PC-9 (cell line): ENCODE results near the gene FAM184A. TPM values are rescaled to one million over a fixed set of nuclear protein-coding genes. Genes with fewer than 3 reads are reported as not detected.

Source experiments
- BruUV-seq: library from RNA; stranded (reverse); fragments of 400-500 nt; replicated peaks from 2 replicates; lab custom pipeline; 2021; lab: Mats Ljungman, UMichigan
- CTCF ChIA-PET: fragments of 300-600 bp; sonication (Branson Sonifier 250); formaldehyde crosslinking; loops from one replicate; lab custom pipeline; 2022; ENCODE audit warnings: antibody characterized with exemption; lab: Charles Lee
- POLR2A ChIA-PET: fragments of 300-600 bp; sonication (Branson Sonifier 250); formaldehyde crosslinking; loops from one replicate; lab custom pipeline; 2022; ENCODE audit warnings: antibody characterized with exemption; ENCODE audit not compliant: unreplicated experiment; lab: Charles Lee
- DNase-seq, 2 experiments: peaks; one replicate each; pipeline versions ENCODE4 v3.0.0 to v3.0.0-alpha.2; 2015 to 2022; ENCODE audit warnings: mixed read lengths in 1 of 2
- H2AFZ ChIP-seq: fragments of 200-600 bp; sonication (generic); 2 replicates; pipeline ENCODE4 v1.8.1; 2017; ENCODE audit warnings: antibody characterized with exemption
- H3F3A ChIP-seq: fragments of 200-600 bp; sonication (generic); 2 replicates; pipeline ENCODE4 v1.8.1; 2017; ENCODE audit warnings: antibody characterized with exemption, mild to moderate bottlenecking, low read depth; ENCODE audit not compliant: insufficient read depth
- H3K27ac ChIP-seq: fragments of 200-600 bp; sonication (generic); 2 replicates; pipeline ENCODE4 v1.6.1; 2016; ENCODE audit warnings: mixed run types
- H3K27me3 ChIP-seq: fragments of 200-600 bp; sonication (generic); 2 replicates; pipeline ENCODE4 v1.6.1; 2016; ENCODE audit warnings: low read depth, mixed run types; ENCODE audit not compliant: insufficient read depth
- H3K36me3 ChIP-seq: fragments of 200-600 bp; sonication (generic); 2 replicates; pipeline ENCODE4 v1.6.1; 2016; ENCODE audit warnings: low read depth, mixed run types
- H3K4me1 ChIP-seq: fragments of 200-600 bp; sonication (generic); replicated peaks from 2 replicates; pipeline ENCODE4 v1.6.1; 2016; ENCODE audit warnings: mixed run types; ENCODE audit not compliant: insufficient read depth
- H3K4me2 ChIP-seq: fragments of 200-600 bp; sonication (generic); 2 replicates; pipeline ENCODE4 v1.6.1; 2017; ENCODE audit warnings: mixed run types
- H3K4me3 ChIP-seq: fragments of 200-600 bp; sonication (generic); 2 replicates; pipeline ENCODE4 v1.6.1; 2016; ENCODE audit warnings: mixed run types
- H3K79me2 ChIP-seq: fragments of 200-600 bp; sonication (generic); 2 replicates; pipeline ENCODE4 v1.6.1; 2017; ENCODE audit warnings: low read depth, mixed run types
- H3K9me2 ChIP-seq: fragments of 200-600 bp; sonication (generic); 2 replicates; pipeline ENCODE4 v1.8.1; 2017; ENCODE audit warnings: mild to moderate bottlenecking; ENCODE audit not compliant: insufficient read depth
- H3K9me3 ChIP-seq: fragments of 200-600 bp; sonication (generic); 2 replicates; pipeline ENCODE4 v1.8.1; 2016; ENCODE audit warnings: low read depth; ENCODE audit not compliant: insufficient read depth
- H4K20me1 ChIP-seq: fragments of 200-600 bp; sonication (generic); 2 replicates; pipeline ENCODE4 v1.8.1; 2017; ENCODE audit not compliant: insufficient read depth
- CTCF ChIP-seq: fragments of 200-600 bp; sonication (generic); conservative IDR thresholded peaks from 2 replicates; pipeline ENCODE4 v1.6.1; 2017; ENCODE audit warnings: mixed run types, antibody characterized with exemption, mild to moderate bottlenecking, moderate library complexity
- EZH2 ChIP-seq: fragments of 200-600 bp; sonication (generic); IDR thresholded peaks from 2 replicates; pipeline ENCODE4 v1.8.0; 2017; ENCODE audit warnings: antibody characterized with exemption, low read depth
- intact Hi-C: fragments of 100-400 bp; cut with micrococcal nuclease; formaldehyde crosslinking; loops from one replicate; pipeline ENCODE4 v1.10.0; 2022; ENCODE audit not compliant: unreplicated experiment
- total RNA-seq: library from RNA; stranded (reverse); gene quantifications from 2 replicates; pipeline ENCODE4 v1.2.3, GENCODE V29; 2021

The FAM184A gene
- total RNA-seq, 1 experiment from 2014 or later = 0.85 TPM

- intact Hi-C loops = no loop called here
- Histone ChIP-seq H3K9me2 (no peaks in the 10 kb centered on the region), H4K20me1 (no peaks in the 10 kb centered on the region), H3K9me3 (no peaks in the 10 kb centered on the region), H3K27ac (no peak overlapping the region), H3K4me1 (peaks cover 6% of the 10 kb centered on the region), H3F3A (no peaks in the 10 kb centered on the region), H3K36me3 (no peaks in the 10 kb centered on the region), H3K4me3 (no peak overlapping the region), H3K79me2 (no peaks in the 10 kb centered on the region), H3K27me3 (no peaks in the 10 kb centered on the region), H2AFZ (no peak overlapping the region), H3K4me2 (no peak overlapping the region)
- POLR2A ChIA-PET = no interaction called here
- TF ChIP-seq EZH2 (no peak), CTCF (no peak)
- BruUV-seq = no TSS peak
- CTCF ChIA-PET = interaction anchor here (0.7 kb wide), 1 partner anchor 1309 kb away, joined by 3 read pairs; no protein-coding TSS in a partner anchor
- DNase-seq = no peak
Observed at GRCh38 chr6:118967239-118967638, 111.2 kb downstream of the FAM184A start.

DNA sequence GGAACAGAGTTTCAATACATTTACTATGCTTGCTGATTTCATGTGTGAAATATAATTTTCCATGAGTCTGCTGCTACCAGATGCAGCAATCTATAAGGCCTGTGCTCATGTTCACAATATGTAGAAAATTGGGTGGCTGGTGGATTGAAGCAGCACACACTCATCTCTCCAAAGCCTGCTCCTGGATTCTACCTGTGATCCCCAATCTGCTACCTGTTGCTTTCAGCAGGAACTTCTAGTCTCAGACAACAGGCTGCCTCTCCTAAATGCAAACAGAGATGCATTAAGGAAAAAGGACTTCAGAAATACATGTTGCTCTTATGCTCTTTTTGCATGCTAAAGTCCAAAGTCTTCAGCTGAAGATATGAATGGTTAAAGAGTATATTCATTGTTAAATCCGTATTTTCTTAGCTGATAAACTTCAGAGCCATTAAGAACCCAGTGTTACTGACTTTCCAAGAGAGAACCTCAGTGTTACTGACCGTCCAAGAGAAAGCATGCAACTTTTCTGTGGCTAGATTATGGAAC lies 112.6 kb downstream of the FAM184A start:
- no peaks in the 10 kb centered on the region for H4K20me1 ChIP-seq
- ChIA-PET POLR2A (no interaction called here), CTCF (no interaction called here)
- DNase-seq = no peak
- TF ChIP-seq EZH2 = no peak
- TF ChIP-seq CTCF = no peak
- peaks cover 15% of the 10 kb centered on the region for H3K4me1 ChIP-seq
- no peaks in the 10 kb centered on the region for H3K9me2 ChIP-seq
- H3K4me2 ChIP-seq = no peak overlapping the region
- intact Hi-C loops = no loop called here
- no peaks in the 10 kb centered on the region for H3F3A ChIP-seq
- H3K79me2 ChIP-seq = no peaks in the 10 kb centered on the region
- no peaks in the 10 kb centered on the region for H3K36me3 ChIP-seq
- no peak overlapping the region for H3K4me3 ChIP-seq
- no TSS peak for BruUV-seq
- no peaks in the 10 kb centered on the region for H3K9me3 ChIP-seq
- no peak overlapping the region for H3K27ac ChIP-seq
- H2AFZ ChIP-seq = no peak overlapping the region
- no peaks in the 10 kb centered on the region for H3K27me3 ChIP-seq

GRCh38 chr6:118965371-118965770 lies 113.1 kb downstream of the FAM184A start:
- H3K9me3 ChIP-seq = no peaks in the 10 kb centered on the region
- H3K79me2 ChIP-seq = no peaks in the 10 kb centered on the region
- no peak overlapping the region for H3K4me3 ChIP-seq
- H4K20me1 ChIP-seq = no peaks in the 10 kb centered on the region
- H2AFZ ChIP-seq = no peak overlapping the region
- no peak for DNase-seq
- H3K27ac ChIP-seq = no peak overlapping the region
- CTCF ChIA-PET = no interaction called here
- H3K27me3 ChIP-seq = no peaks in the 10 kb centered on the region
- POLR2A ChIA-PET = no interaction called here
- peaks cover 15% of the 10 kb centered on the region for H3K4me1 ChIP-seq
- H3K36me3 ChIP-seq = no peaks in the 10 kb centered on the region
- intact Hi-C loops = no loop called here
- BruUV-seq = no TSS peak
- no peak overlapping the region for H3K4me2 ChIP-seq
- H3K9me2 ChIP-seq = no peaks in the 10 kb centered on the region
- TF ChIP-seq EZH2 (no peak), CTCF (no peak)
- H3F3A ChIP-seq = no peaks in the 10 kb centered on the region
